ENCODE data around the gene SPOPL. TPM values are rescaled to one million over a fixed set of nuclear protein-coding genes. Genes with fewer than 3 reads are reported as not detected.

SPOPL gene
- 5.4 and 8.5 TPM in 2 replicates for total RNA-seq

GRCh38 chr2:138501425-138502254 is at the start of gene SPOPL:
SPOPL (plus strand) TSS chr2:138501770; CDS start chr2:138550217, 48,447 bp downstream.

All from airway epithelial cell (primary cell).